ENCODE measurements around the gene KRTAP4-3. TPM values are rescaled to one million over a fixed set of nuclear protein-coding genes. Genes with fewer than 3 reads are reported as not detected.
"Not testable (repeated sequence)": the region's sequence is repeated elsewhere in the genome, so short reads cannot be mapped to it uniquely, and the experiment has no call there.

KRTAP4-3 gene
- total and polyA plus RNA-seq, 2 of the 8 experiments (the other 6 are each of a cell fraction or from before 2014, with no cell fraction given), result not detected

GRCh38 chr17:41148971-41149651, 18.9 kb downstream of the KRTAP4-3 start:
- H2BK20ac ChIP-seq (ENCODE audit: low read length); H2BK12ac ChIP-seq (ENCODE audit: low read depth, low read length); H2BK5ac ChIP-seq (ENCODE audit: low read depth, low read length); H4K5ac ChIP-seq (ENCODE audit: insufficient read length, low read depth, low read length); H3K9me3 ChIP-seq (ENCODE audit: insufficient read depth in 2 of 2, low read depth in 1 of 2, low read length in 1 of 2); H3K36me3 ChIP-seq (ENCODE audit: control insufficient read depth in 2 of 4, insufficient read depth in 4 of 4, low read length in 3 of 4); H3K4me1 ChIP-seq (replicated peaks in 1 of 4; ENCODE audit: control insufficient read depth in 3 of 4, insufficient read depth in 4 of 4, low read length in 3 of 4); H4K91ac ChIP-seq (replicated peaks; ENCODE audit: insufficient read length, low read length); H3K4ac ChIP-seq (replicated peaks; ENCODE audit: insufficient read length, low read depth, low read length); H3K4me2 ChIP-seq (ENCODE audit: insufficient read depth in 1 of 2, low read depth in 2 of 2, low read length in 2 of 2); H3K23me2 ChIP-seq (ENCODE audit: low read depth, low read length); H3K9ac ChIP-seq (replicated peaks in 1 of 4; ENCODE audit: extremely low read depth in 1 of 4, low read depth in 3 of 4, low read length in 3 of 4); H2BK15ac ChIP-seq (ENCODE audit: low read length); POLR2A ChIA-PET (ENCODE audit: partially characterized antibody); H2AFZ ChIP-seq (ENCODE audit: low read length); H3K79me1 ChIP-seq (ENCODE audit: low read depth, low read length); H3K27me3 ChIP-seq (replicated peaks in 1 of 4; ENCODE audit: control insufficient read depth in 3 of 4, extremely low read depth in 1 of 4, insufficient read depth in 3 of 4, low read length in 3 of 4); FAIRE-seq; H3K23ac ChIP-seq (ENCODE audit: insufficient read length); H3K14ac ChIP-seq (ENCODE audit: insufficient read length); H4K20me1 ChIP-seq (replicated peaks in 1 of 2; ENCODE audit: control insufficient read depth in 1 of 2, insufficient read depth in 2 of 2, low read length in 2 of 2); DNase-seq (ENCODE audit: low read depth in 1 of 2, low spot score in 2 of 2); H3K56ac ChIP-seq (replicated peaks; ENCODE audit: insufficient read length, low read depth, low read length); H4K8ac ChIP-seq (ENCODE audit: extremely low read depth, insufficient read depth, low read length); H2BK120ac ChIP-seq (replicated peaks; ENCODE audit: low read depth, low read length); H3K18ac ChIP-seq (ENCODE audit: extremely low read depth, low read length); H3K79me2 ChIP-seq (ENCODE audit: control insufficient read depth in 1 of 2, insufficient read depth in 2 of 2, low read length in 2 of 2); H3K4me3 ChIP-seq (ENCODE audit: extremely low read depth in 1 of 4, insufficient read depth in 2 of 4, low read depth in 3 of 4, low read length in 4 of 4); H2AK5ac ChIP-seq (ENCODE audit: low read depth, low read length); H3K27ac ChIP-seq (ENCODE audit: low read depth, low read length): not testable (repeated sequence)
- WGBS, 2 experiments (ENCODE audit: extremely low coverage in 1 of 2, insufficient coverage in 1 of 2, insufficient read length in 1 of 2, insufficient replicate concordance in 2 of 2, low coverage in 1 of 2, low lambda C conversion rate in 2 of 2, missing lambda C conversion rate in 1 of 2), result 86% methylated on average over 10 of the region's 10 CpGs; no CpG with 5 or more reads in 1 of the 2 experiments
- CTCF ChIA-PET (ENCODE audit: partially characterized antibody), result interaction anchor here (0.9 kb wide), 2 partner anchors 8 to 27 kb away, joined by 3 read pairs; no protein-coding TSS in a partner anchor

Data from H1 (cell line).